Spinal cord (tissue), 10 donors: ENCODE results near the gene CYTL1. TPM values are rescaled to one million over a fixed set of nuclear protein-coding genes. Genes with fewer than 3 reads are reported as not detected.
"Not testable (repeated sequence)": the region's sequence is repeated elsewhere in the genome, so short reads cannot be mapped to it uniquely, and the experiment has no call there.

Experiments
- DNase-seq, 6 donors: peaks; one replicate each; pipeline versions ENCODE4 v3.0.0 to v3.0.0-alpha.2; 2013 to 2015; ENCODE audit warnings: low spot score in 6 of 6, low read depth in 4 of 6
- H3K27ac ChIP-seq: one replicate; pipeline ENCODE4 v1.5.1; 2013; ENCODE audit warnings: low read depth, low read length, control low read depth
- H3K27me3 ChIP-seq: one replicate; pipeline ENCODE4 v1.6.1; 2013; ENCODE audit warnings: low read length; ENCODE audit not compliant: control insufficient read depth, insufficient read depth
- H3K36me3 ChIP-seq: one replicate; pipeline ENCODE4 v1.6.1; 2013; ENCODE audit warnings: low read length; ENCODE audit not compliant: control insufficient read depth, insufficient read depth
- H3K4me1 ChIP-seq: one replicate; pipeline ENCODE4 v1.6.1; 2013; ENCODE audit warnings: low read length; ENCODE audit not compliant: control insufficient read depth, insufficient read depth
- H3K4me3 ChIP-seq: one replicate; pipeline ENCODE4 v1.5.1; 2013; ENCODE audit warnings: low read depth, low read length, control low read depth
- H3K9me3 ChIP-seq: one replicate; pipeline ENCODE4 v1.6.1; 2013; ENCODE audit warnings: low read length; ENCODE audit not compliant: control insufficient read depth, insufficient read depth
- WGBS: methylation state at CpG from one replicate; pipeline ENCODE4 v1.1.5; 2013; ENCODE audit warnings: missing lambda C conversion rate; ENCODE audit not compliant: insufficient coverage; 5-methylcytosine and 5-hydroxymethylcytosine counted together
- polyA plus RNA-seq, 2 donors: library from polyadenylated mRNA; unstranded; fragments of 120-200 nt; gene quantifications; one replicate each; pipeline ENCODE4 v1.2.1, GENCODE V29; 2013; ENCODE audit not compliant: insufficient read length in 2 of 2
- total RNA-seq, 2 donors: library from RNA; depleted of rRNA in 1 of 2; stranded (reverse); fragments of 120-200 nt in 1 of 2; fragments of >200 nt in 1 of 2; gene quantifications; one replicate each; pipeline versions ENCODE4 v1.2.3 to v1.2.4, GENCODE V29; 2013 to 2014
- donor health status: healthy.

The CYTL1 gene
- total and polyA plus RNA-seq, 4 donors: 3.8 to 4.7 (median 4.4) TPM

DNA sequence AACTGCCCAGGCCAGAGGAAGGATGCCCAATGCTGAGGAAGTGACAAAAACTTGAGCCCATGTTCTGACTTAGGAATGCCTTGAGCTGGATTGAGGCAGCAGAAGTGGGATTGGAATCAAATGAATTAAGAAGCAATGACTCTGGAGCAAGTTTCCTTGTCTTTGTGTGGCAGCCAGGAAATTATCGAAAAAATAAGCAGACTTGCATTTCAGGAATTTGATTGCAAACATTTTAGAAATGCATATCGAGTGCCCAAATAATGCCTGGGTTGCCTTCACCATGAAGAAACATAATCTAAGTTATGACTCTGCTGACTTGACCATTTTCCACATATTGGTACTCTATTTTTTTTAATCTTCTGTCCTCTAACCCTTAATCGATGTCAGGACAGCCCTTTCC is 9.5 kb downstream of the CYTL1 start:
- Histone ChIP-seq H3K27ac (no peak overlapping the region), H3K4me3 (no peak overlapping the region), H3K9me3 (no peaks in the 10 kb centered on the region), H3K4me1 (no peaks in the 10 kb centered on the region), H3K36me3 (no peaks in the 10 kb centered on the region), H3K27me3 (no peaks in the 10 kb centered on the region)
- WGBS: 100% methylated on average over 2 of the region's 3 CpGs
- DNase-seq: no peak

DNA sequence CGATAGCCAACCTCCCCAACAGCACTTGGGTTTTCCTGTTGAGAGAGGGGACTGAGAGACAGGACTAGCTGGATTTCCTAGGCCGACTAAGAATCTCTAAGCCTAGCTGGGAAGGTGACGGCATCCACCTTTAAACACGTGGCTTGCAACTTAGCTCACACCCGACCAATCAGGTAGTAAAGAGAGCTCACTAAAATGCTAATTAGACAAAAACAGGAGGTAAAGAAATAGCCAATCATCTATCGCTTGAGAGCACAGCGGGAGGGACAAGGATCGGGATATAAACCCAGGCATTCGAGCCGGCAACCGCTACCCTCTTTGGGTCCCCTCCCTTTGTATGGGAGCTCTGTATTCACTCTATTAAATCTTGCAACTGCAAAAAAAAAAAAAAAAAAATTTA is 12.3 kb downstream of the CYTL1 start:
- not testable (repeated sequence) for H3K4me1 ChIP-seq, H3K27me3 ChIP-seq, H3K36me3 ChIP-seq, H3K4me3 ChIP-seq, DNase-seq, H3K27ac ChIP-seq, H3K9me3 ChIP-seq
- no CpG with 5 or more reads among the region's 11 CpGs for WGBS

DNA sequence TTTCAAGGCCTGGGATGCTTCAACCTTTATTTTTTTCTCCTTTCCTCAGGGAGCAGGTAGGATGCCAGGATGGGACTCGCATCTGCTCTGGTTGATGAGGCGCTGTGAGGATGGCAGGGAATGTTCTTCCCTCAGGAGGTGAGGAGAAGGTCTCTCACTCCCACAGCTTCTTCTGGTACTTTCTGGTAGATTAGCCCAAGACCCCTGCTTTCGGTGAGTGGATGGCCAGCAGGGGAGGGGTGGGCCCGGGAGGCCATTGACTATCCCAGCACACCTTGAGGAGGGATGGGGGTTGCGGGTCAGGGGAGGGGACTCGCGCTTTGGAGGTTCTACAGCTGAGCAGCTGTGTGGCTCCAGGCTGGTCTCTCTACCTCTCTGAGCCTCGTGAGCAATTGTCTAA is 14.8 kb downstream of the CYTL1 start:
- Histone ChIP-seq H3K4me3 (no peak overlapping the region), H3K27me3 (no peaks in the 10 kb centered on the region), H3K36me3 (no peaks in the 10 kb centered on the region), H3K9me3 (no peaks in the 10 kb centered on the region), H3K27ac (no peak overlapping the region), H3K4me1 (no peaks in the 10 kb centered on the region)
- DNase-seq: no peak
- WGBS: 92% methylated on average over 1 of the region's 8 CpGs

DNA sequence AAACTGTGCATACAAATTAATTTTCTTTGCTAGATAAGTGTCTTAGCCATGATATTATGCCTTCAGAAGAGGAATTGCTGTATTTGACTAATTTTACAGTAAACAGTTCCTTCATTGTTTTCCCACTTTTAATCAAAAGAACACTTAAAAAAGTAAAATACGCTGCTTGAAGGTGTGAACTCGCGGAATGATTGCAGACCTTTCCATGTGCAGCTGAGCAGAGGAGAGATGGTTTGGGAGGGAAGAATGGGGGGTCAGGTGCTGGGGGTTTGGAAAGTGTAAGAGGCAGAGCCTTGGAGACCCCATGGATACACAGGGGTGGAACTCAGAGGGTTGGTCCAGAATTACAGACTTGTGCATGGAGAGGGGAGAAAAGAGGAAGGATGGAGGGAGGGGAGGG is 15.3 kb downstream of the CYTL1 start:
- H3K27ac ChIP-seq: no peak overlapping the region
- no peak overlapping the region for H3K4me3 ChIP-seq
- DNase-seq: no peak
- no peaks in the 10 kb centered on the region for H3K9me3 ChIP-seq
- no peaks in the 10 kb centered on the region for H3K36me3 ChIP-seq
- H3K4me1 ChIP-seq: no peaks in the 10 kb centered on the region
- no peaks in the 10 kb centered on the region for H3K27me3 ChIP-seq
- WGBS: 96% methylated on average over 2 of the region's 3 CpGs

DNA sequence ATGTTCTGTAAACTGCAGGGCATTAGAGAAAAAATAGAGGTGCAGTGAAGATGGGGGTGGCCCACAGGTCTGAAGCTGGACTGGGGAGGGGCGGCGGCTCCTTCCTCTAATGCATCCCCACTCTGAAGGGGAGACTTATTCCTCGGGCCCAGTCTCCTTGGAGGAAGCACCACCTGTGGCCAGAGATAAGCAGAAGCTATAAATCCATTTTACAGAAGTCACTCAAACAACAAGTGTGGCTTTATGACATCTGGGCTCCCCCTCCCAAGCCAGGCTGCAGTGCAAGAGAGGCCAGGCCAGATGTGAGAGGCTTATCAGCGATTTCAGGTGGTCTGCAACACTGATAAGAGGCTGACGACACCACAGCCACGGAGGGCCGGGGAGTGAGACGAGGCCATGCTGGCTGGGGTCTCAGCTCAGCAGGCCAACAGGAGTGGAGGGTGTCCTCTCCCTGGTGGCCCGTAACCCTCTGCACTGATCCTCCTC is 15.8 kb downstream of the CYTL1 start:
- Histone ChIP-seq H3K4me3 (no peak overlapping the region), H3K27me3 (no peaks in the 10 kb centered on the region), H3K4me1 (no peaks in the 10 kb centered on the region), H3K9me3 (no peaks in the 10 kb centered on the region), H3K36me3 (no peaks in the 10 kb centered on the region), H3K27ac (no peak overlapping the region)
- 90% methylated on average over 7 of the region's 9 CpGs for WGBS
- DNase-seq: no peak

DNA sequence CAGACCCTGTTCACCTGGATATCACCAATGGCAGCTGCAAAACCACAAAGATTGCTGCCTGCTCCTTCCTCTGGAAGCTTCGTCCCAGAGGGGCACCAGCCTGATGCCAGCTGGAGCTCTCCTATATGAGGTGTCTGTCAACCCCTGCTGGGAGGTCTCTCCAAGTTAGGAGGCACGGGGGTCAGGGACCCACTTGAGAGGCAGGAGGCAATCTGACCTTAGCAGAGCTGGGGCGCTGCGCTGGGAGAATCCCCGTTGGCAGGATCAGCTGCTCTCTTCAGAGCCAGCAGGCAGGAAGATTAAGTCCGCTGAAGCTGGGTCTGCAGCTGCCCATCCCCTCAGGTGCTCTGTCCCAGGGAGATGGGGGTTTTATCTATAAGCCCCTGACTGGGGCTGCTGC is 17.6 kb downstream of the CYTL1 start:
- H3K4me1 ChIP-seq, DNase-seq, H3K9me3 ChIP-seq, H3K27ac ChIP-seq, H3K36me3 ChIP-seq, H3K4me3 ChIP-seq, H3K27me3 ChIP-seq: not testable (repeated sequence)
- 79% methylated on average over 6 of the region's 6 CpGs for WGBS

DNA sequence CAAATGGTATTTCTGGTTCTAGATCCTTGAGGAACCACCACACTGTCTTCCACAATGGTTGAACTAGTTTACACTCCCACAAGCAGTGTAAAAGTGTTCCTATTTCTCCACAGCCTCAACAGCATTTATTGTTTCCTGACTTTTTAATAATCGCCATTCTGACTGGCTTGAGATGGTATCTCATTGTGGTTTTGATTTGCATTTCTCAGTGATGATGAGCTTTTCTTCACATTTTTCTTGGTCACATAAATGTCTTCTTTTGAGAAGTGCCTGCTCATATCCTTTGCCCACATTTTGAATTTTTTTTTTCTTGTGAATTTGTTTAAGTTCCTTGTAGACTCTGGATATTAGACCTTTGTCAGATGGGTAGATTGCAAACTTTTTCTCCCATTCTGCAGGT is 22.3 kb downstream of the CYTL1 start:
- not testable (repeated sequence) for H3K9me3 ChIP-seq, H3K27ac ChIP-seq, H3K27me3 ChIP-seq, H3K4me3 ChIP-seq, DNase-seq, H3K36me3 ChIP-seq
- WGBS: no CpG with 5 or more reads among the region's 1 CpG
- H3K4me1 ChIP-seq: peaks cover 16% of the 10 kb centered on the region

DNA sequence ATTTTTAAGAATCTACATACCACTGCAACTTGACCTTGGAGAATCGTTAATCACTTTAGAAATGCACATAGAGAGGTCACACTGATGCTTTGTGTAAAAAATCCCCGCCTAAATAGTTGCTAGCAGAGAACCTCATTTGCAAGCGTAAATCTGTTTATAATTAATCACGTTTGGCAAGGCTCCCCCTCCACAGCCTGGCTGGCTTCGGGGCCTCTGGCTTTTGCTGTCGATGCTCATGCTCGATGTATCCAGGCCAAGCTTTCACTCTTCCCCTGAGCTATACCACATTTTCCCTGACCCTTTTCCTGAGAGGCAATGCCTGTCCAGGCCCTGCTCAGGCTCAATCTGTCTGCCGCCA is 23.4 kb downstream of the CYTL1 start:
- 38% methylated on average over 7 of the region's 8 CpGs for WGBS
- DNase-seq: peak in 2 of 6 donors; percentile 58 to 67
- Histone ChIP-seq H3K4me1 (peaks cover 20% of the 10 kb centered on the region), H3K27me3 (no peaks in the 10 kb centered on the region), H3K36me3 (no peaks in the 10 kb centered on the region), H3K27ac (no peak overlapping the region), H3K9me3 (no peaks in the 10 kb centered on the region), H3K4me3 (no peak overlapping the region)

DNA sequence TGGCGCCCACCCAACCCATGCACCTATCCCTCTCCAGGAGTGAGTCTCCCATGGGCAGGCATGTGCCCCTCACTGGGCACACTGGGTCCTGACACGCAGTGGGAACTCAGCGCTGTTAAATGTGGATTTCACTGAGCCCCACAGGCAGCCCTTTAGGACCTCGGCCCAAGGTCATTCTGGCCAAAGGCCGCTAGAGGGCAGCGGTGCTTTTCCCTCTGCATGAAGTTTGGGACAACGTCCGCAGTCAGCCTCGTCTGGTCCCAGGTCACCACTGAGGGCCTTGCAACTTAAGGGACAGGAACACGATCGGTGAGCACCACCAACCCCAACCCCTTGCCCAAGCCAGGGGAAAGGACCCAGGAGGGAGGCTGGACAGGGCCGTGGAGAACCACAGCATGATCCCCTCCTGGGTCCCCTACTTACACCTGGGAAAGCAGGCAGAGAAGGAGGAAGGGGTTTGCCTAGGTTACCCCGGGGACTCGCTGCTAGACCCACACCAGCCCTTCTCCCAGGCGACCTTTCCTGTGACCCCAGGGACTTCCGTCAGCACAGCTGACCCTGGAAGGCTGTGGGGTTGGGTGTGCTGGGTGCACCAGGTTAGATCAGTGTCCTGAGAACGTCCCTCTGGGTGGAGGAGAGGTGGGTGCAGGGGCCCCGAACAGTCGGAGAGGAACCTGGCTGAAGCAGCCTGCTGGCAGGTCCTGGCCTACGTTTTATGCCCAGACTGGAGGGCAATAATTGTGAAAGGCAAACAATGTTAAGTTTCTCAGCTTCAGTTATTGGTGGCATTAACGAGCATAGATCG is 24.0 kb downstream of the CYTL1 start:
- Histone ChIP-seq H3K27me3 (no peaks in the 10 kb centered on the region), H3K4me3 (no peak overlapping the region), H3K36me3 (no peaks in the 10 kb centered on the region), H3K27ac (no peak overlapping the region), H3K9me3 (no peaks in the 10 kb centered on the region), H3K4me1 (peaks cover 22% of the 10 kb centered on the region)
- DNase-seq: peak; percentile 22 to 88 (median 48)
- 20% methylated on average over 15 of the region's 22 CpGs for whole genome bisulfite sequencing

DNA sequence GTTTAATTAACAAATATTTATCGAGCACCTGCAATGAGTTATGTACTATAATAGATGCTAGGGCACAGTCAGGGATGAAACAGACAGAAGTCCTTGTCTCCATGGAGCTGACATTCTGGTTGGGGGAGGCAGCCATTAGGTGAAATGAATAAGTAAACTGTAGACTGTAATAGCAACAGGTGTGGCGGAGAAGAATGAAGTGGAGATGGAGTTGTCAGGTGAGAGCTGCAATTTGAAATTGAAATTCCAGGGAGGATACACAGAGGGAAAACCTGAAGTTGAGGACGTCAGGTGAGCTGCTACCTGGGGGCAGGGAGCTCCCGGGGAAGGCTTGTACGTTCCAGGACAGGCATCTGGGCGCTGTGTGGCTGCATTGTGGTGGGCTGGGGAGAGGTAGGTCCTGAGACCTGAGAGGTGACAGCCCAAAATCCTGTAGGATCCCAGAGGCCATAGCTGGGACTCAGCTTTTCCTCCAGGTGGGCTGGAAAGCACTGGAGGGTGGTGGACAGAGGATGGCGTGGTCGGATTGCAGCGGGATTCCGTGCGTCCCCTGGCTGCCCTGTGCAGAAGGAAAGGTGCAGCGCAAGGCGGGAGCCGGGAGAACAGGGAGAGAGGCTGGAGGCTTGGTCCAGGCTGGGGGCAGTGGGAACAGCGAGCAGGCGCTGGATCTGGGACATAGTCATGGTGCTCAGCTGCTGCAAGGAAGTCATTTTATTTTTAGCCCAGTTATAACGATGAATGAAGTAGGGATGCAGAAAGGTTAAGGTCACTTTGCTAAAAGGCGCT is 24.8 kb downstream of the CYTL1 start:
- no peak overlapping the region for H3K4me3 ChIP-seq
- WGBS: 82% methylated on average over 16 of the region's 18 CpGs
- no peak for DNase-seq
- H3K27ac ChIP-seq: no peak overlapping the region
- H3K36me3 ChIP-seq: no peaks in the 10 kb centered on the region
- peaks cover 22% of the 10 kb centered on the region for H3K4me1 ChIP-seq
- H3K9me3 ChIP-seq: no peaks in the 10 kb centered on the region
- no peaks in the 10 kb centered on the region for H3K27me3 ChIP-seq
